ENCODE data around the gene CARD8. TPM values are rescaled to one million over a fixed set of nuclear protein-coding genes. Genes with fewer than 3 reads are reported as not detected.
"Not testable (repeated sequence)": the region's sequence is repeated elsewhere in the genome, so short reads cannot be mapped to it uniquely, and the experiment has no call there.

Gene CARD8
- total RNA-seq = 100 to 1,000 TPM in 1 of 2 donors, 10 to 100 TPM in 1; 99.5 to 147 TPM

GRCh38 chr19:48255376-48256303, at the start of gene CARD8:
Gene CARD8, minus strand, starts transcription at chr19:48255912. Its CDS starts 14,892 bp downstream, at chr19:48241020.
- no peaks in the 10 kb centered on the region for H3K9me3 Mint-ChIP-seq
- peak within 1 kb of the TSS; percentile 87 to 99 for H3K27ac Mint-ChIP-seq
- DNase-seq (ENCODE audit: low spot score in 2 of 2) = peak; percentile 74 to 85
- H3K36me3 Mint-ChIP-seq = peaks cover 6 to 7% of the 10 kb centered on the region in 2 donors
- peak; percentile 81 to 91 for ATAC-seq

- no peaks in the 10 kb centered on the region for H3K9me3 Mint-ChIP-seq
- H3K27ac Mint-ChIP-seq = no peak overlapping the region
- DNase-seq (ENCODE audit: low spot score in 2 of 2) = no peak
- no peak for ATAC-seq
- H3K36me3 Mint-ChIP-seq = no peaks in the 10 kb centered on the region
Measured at GRCh38 chr19:48303866-48304265, 48.2 kb upstream of the CARD8 start.

DNA sequence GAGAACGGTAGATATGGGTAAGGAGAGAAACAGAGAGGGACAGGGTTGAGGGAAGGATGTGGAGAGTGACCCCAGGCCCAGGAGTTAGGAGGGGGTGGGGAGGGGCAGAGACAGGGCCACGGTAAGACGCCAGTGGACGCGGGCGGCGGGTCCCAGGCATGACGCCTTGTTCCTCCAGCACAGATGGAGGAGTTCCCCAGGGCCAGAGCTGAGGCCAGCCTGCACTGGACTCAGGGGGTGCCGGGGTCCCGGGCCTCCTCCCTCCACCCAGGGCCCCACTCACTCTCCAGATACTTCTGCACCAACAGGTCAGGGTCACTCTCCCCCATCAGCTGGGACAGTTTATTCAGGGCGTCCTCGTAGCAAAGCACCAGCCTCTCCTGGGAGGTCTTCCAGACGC, 47.7 kb upstream of the CARD8 start:
- DNase-seq (ENCODE audit: low spot score in 2 of 2) = no peak
- H3K36me3 Mint-ChIP-seq = no peaks in the 10 kb centered on the region
- H3K9me3 Mint-ChIP-seq = no peaks in the 10 kb centered on the region
- no peak for ATAC-seq
- H3K27ac Mint-ChIP-seq = no peak overlapping the region

- no peaks in the 10 kb centered on the region for H3K9me3 Mint-ChIP-seq
- no peak for DNase-seq (ENCODE audit: low spot score in 2 of 2)
- H3K36me3 Mint-ChIP-seq = no peaks in the 10 kb centered on the region
- no peak for ATAC-seq
- no peak overlapping the region for H3K27ac Mint-ChIP-seq
Measured at GRCh38 chr19:48302600-48302959, 46.9 kb upstream of the CARD8 start.

- no peak for DNase-seq (ENCODE audit: low spot score in 2 of 2)
- no peak for ATAC-seq
- Mint-ChIP-seq H3K27ac (no peak overlapping the region), H3K36me3 (no peaks in the 10 kb centered on the region), H3K9me3 (no peaks in the 10 kb centered on the region)
Measured at GRCh38 chr19:48301886-48302599, 46.3 kb upstream of the CARD8 start.

DNA sequence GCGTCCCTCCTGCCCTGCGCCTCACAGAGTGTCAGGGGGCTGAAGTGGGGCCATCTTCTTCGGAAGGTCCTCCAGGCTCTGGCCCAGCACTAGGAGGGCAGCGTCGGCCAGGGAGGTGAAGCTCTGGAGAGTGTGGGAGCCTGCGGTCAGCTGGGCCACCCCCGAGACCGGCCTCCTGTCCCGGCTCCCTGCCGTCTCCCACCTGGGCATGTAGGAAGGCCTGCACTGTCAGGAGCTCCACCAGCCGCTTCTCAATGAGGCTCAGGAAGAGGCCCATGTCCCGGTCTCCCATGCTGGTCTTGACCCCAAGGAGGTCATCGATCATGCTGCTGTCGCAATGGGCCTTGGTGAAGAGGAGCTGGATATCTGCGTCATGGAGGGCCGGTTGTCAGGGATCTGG, 42.3 kb upstream of the CARD8 start:
- no peaks in the 10 kb centered on the region for H3K9me3 Mint-ChIP-seq
- no peaks in the 10 kb centered on the region for H3K36me3 Mint-ChIP-seq
- no peak overlapping the region for H3K27ac Mint-ChIP-seq
- ATAC-seq = no peak
- no peak for DNase-seq (ENCODE audit: low spot score in 2 of 2)

DNA sequence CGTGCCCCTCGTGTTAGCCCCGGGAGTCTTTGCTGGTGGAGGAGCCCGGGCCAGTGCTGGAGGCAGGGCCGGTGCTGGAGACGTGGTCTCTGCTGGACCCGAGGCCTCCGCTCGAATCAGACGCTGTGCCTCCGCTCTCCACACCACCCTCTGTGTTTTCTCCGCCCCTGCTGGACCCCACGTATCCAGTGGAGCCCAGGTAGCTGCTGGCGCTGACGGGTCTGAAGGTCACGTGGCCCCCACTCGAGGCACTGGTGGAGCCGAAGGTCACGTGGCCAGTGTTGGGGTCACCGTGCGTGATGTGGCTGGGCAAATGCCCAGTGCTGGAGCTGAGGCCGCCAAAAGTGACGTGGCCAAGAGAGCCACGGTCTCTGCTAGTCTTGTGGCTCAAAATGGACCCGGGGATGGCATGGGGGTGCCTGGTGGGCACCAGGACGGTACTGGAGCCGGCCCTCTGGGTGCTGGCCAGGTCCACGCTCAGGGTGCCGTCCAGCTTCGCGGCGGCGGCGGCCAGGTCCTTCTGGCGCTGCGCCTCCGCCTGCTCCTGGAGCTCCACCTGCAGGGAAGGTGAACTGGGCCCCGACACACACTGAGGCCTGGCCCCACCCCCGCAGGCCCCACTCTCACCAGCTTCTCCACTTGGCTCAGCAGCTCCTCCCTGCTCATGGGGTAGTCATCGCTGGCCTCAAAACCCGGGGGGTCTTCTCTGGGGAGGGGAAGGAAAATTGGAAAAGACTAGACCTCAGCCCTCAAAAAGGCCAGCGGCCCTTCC, 41.4 kb upstream of the CARD8 start:
- DNase-seq (ENCODE audit: low spot score in 2 of 2) = no peak
- peak overlapping the region in 1 of 2 donors; percentile 38 for H3K27ac Mint-ChIP-seq
- ATAC-seq = no peak
- H3K36me3 Mint-ChIP-seq = no peaks in the 10 kb centered on the region
- H3K9me3 Mint-ChIP-seq = no peaks in the 10 kb centered on the region

GRCh38 chr19:48295458-48295857, 39.7 kb upstream of the CARD8 start:
- DNase-seq (ENCODE audit: low spot score in 2 of 2) = no peak
- no peaks in the 10 kb centered on the region for H3K36me3 Mint-ChIP-seq
- ATAC-seq = no peak
- no peak overlapping the region for H3K27ac Mint-ChIP-seq
- no peaks in the 10 kb centered on the region for H3K9me3 Mint-ChIP-seq

- no peak for ATAC-seq
Measured at GRCh38 chr19:48292798-48293197, 37.1 kb upstream of the CARD8 start.

GRCh38 chr19:48291489-48291815, 35.7 kb upstream of the CARD8 start:
- DNase-seq (ENCODE audit: low spot score in 2 of 2); H3K9me3 Mint-ChIP-seq; ATAC-seq; H3K36me3 Mint-ChIP-seq; H3K27ac Mint-ChIP-seq: not testable (repeated sequence)

More at GRCh38 chr19:48292798-48293197, 37.1 kb upstream of the CARD8 start:
- no peak overlapping the region for H3K27ac Mint-ChIP-seq
- H3K36me3 Mint-ChIP-seq = no peaks in the 10 kb centered on the region
- no peak for DNase-seq (ENCODE audit: low spot score in 2 of 2)
- H3K9me3 Mint-ChIP-seq = no peaks in the 10 kb centered on the region

- Mint-ChIP-seq H3K9me3 (peaks cover 5 to 8% of the 10 kb centered on the region in 2 donors), H3K27ac (no peak overlapping the region), H3K36me3 (peaks cover 11 to 12% of the 10 kb centered on the region in 2 donors)
- DNase-seq (ENCODE audit: low spot score in 2 of 2) (peak; percentile 67 to 79), ATAC-seq (peak; percentile 76)
Measured at GRCh38 chr19:48290771-48291488, 35.2 kb upstream of the CARD8 start.

- no peak for DNase-seq (ENCODE audit: low spot score in 2 of 2)
- no peak overlapping the region for H3K27ac Mint-ChIP-seq
- peaks cover 5 to 10% of the 10 kb centered on the region in 2 donors for H3K9me3 Mint-ChIP-seq
- ATAC-seq = no peak
- H3K36me3 Mint-ChIP-seq = peaks cover 11 to 16% of the 10 kb centered on the region in 2 donors
Measured at GRCh38 chr19:48290401-48290770, 34.7 kb upstream of the CARD8 start.

GRCh38 chr19:48287748-48288147, 32.0 kb upstream of the CARD8 start:
- DNase-seq (ENCODE audit: low spot score in 2 of 2) (no peak), ATAC-seq (no peak)
- peaks cover 5 to 14% of the 10 kb centered on the region in 2 donors for H3K9me3 Mint-ChIP-seq
- H3K27ac Mint-ChIP-seq = no peak overlapping the region
- H3K36me3 Mint-ChIP-seq = peaks cover 11 to 16% of the 10 kb centered on the region in 2 donors

DNA sequence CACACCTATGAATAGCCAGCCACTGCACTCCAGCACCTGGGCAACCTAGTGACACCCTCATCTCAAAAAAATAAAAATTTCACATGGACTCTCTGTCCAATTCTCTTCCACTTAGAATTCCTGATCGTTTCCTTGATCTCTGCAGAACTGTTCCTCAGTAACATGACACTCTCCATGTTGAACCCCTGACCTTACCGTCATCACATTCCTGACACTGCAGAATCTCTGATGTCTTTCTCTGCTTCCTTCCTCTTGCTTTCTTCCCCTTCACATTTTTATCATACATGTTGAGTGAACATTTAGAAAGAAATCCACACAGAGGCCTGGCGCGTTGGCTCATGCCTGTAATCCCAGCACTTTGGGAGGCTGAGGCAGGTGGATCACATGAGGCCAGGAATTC, 29.2 kb upstream of the CARD8 start:
- Mint-ChIP-seq H3K27ac (no peak overlapping the region), H3K9me3 (peaks cover 5 to 14% of the 10 kb centered on the region in 2 donors), H3K36me3 (peaks cover 11 to 16% of the 10 kb centered on the region in 2 donors)
- DNase-seq (ENCODE audit: low spot score in 2 of 2) = no peak
- no peak for ATAC-seq

GRCh38 chr19:48283908-48284307, 28.2 kb upstream of the CARD8 start:
- Mint-ChIP-seq H3K36me3 (peaks cover 11 to 16% of the 10 kb centered on the region in 2 donors), H3K27ac (no peak overlapping the region), H3K9me3 (peaks cover 5 to 14% of the 10 kb centered on the region in 2 donors)
- no peak for ATAC-seq
- DNase-seq (ENCODE audit: low spot score in 2 of 2) = no peak

GRCh38 chr19:48279747-48280146, 24.0 kb upstream of the CARD8 start:
- no peaks in the 10 kb centered on the region for H3K9me3 Mint-ChIP-seq
- no peak overlapping the region for H3K27ac Mint-ChIP-seq
- no peaks in the 10 kb centered on the region for H3K36me3 Mint-ChIP-seq
- DNase-seq (ENCODE audit: low spot score in 2 of 2) = no peak
- no peak for ATAC-seq
